ENCODE data around the gene SMOC1. TPM values are rescaled to one million over a fixed set of nuclear protein-coding genes. Genes with fewer than 3 reads are reported as not detected.

Gene SMOC1
- total and polyA plus RNA-seq, 9 donors = 2.1 to 5.9 (median 4.5) TPM

DNA sequence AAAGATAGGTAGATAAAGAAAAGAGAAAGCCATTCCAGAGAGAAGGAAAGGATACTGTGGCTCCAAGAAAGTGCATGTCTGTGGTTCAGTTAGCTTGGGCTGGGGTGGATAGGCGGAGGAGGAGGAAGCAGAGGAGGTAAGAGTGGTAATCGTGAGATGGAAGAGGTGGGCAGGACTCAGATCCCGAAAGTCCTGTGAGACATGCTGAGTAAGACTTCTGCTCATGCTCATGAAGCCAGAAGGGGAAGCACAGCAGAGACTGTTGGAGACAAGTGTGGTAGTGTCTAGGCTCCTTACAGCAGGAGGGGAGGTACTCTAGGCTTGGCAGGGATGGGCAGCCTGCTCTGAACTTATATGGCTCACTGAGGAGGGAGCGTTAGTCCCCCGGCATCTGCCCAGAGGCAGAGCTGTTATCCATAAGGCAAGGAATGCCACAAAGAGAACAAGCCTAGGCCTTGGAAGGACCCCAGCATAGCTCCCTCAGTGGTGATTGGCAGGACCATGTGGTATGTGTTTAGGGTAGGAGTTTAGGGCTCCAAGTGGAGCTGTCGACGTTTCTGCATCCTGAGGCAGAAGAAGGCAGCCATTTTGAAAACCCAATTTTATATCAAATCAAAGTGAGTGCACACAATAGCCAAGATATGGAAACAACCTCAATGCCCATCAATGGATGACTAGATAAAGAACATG is 135.3 kb downstream of the SMOC1 start:
- 76% methylated on average over 5 of the region's 7 CpGs for WGBS (ENCODE audit: insufficient coverage)
- no peaks in the 10 kb centered on the region for H3K9me3 ChIP-seq (replicated peaks; ENCODE audit: control insufficient read depth, low read depth, low read length)
- H3K4me3 ChIP-seq (ENCODE audit: low read length) = no peak overlapping the region
- H3K27ac ChIP-seq (ENCODE audit: low read length) = no peak overlapping the region
- no peaks in the 10 kb centered on the region for H3K27me3 ChIP-seq (ENCODE audit: control insufficient read depth, insufficient read depth, low read length)
- no peaks in the 10 kb centered on the region for H3K36me3 ChIP-seq (ENCODE audit: control insufficient read depth, insufficient read depth, low read length)
- peaks cover 7% of the 10 kb centered on the region for H3K4me1 ChIP-seq (ENCODE audit: control insufficient read depth, insufficient read depth, low read length)
- peak; percentile 20 for DNase-seq

- Histone ChIP-seq H3K4me1 (ENCODE audit: control insufficient read depth, insufficient read depth, low read length) (peaks cover 13% of the 10 kb centered on the region), H3K9me3 (replicated peaks; ENCODE audit: control insufficient read depth, low read depth, low read length) (no peaks in the 10 kb centered on the region), H3K36me3 (ENCODE audit: control insufficient read depth, insufficient read depth, low read length) (no peaks in the 10 kb centered on the region), H3K27me3 (ENCODE audit: control insufficient read depth, insufficient read depth, low read length) (no peaks in the 10 kb centered on the region), H3K27ac (ENCODE audit: low read length) (no peak overlapping the region), H3K4me3 (ENCODE audit: low read length) (no peak overlapping the region)
- no peak for DNase-seq
- 73% methylated on average over 2 of the region's 2 CpGs for WGBS (ENCODE audit: insufficient coverage)
Observed at GRCh38 chr14:70018230-70018629, 139.0 kb downstream of the SMOC1 start.

DNA sequence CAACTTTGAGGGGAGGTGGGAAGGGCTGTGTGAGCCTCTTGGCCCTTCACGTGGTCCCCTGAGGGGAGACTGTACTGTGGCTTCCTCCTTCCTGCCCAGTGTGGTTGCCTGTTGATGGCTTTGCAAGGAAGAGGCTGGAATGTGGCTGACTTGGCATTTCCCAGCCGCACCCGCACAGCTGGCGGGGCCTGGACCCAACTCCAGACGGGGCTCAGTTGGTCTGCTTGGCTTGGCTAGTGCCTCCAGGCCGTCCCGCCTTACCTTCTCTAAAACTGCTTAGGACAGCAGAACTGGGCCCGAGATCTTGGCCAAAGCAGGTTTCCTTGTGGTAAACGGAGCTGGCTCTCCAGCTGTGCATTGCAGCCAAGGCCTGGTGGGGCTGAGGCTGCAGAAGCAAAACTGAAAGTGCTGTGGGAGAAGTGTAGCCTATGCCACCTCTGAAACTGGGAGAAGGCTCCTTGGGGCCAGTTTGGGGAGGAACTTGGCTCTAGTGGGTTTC is 139.5 kb downstream of the SMOC1 start:
- WGBS (ENCODE audit: insufficient coverage) = 53% methylated on average over 9 of the region's 9 CpGs
- H3K4me3 ChIP-seq (ENCODE audit: low read length) = no peak overlapping the region
- DNase-seq = peak; percentile 57
- H3K9me3 ChIP-seq (replicated peaks; ENCODE audit: control insufficient read depth, low read depth, low read length) = no peaks in the 10 kb centered on the region
- H3K27me3 ChIP-seq (ENCODE audit: control insufficient read depth, insufficient read depth, low read length) = no peaks in the 10 kb centered on the region
- H3K27ac ChIP-seq (ENCODE audit: low read length) = no peak overlapping the region
- peaks cover 13% of the 10 kb centered on the region for H3K4me1 ChIP-seq (ENCODE audit: control insufficient read depth, insufficient read depth, low read length)
- H3K36me3 ChIP-seq (ENCODE audit: control insufficient read depth, insufficient read depth, low read length) = no peaks in the 10 kb centered on the region

- H3K36me3 ChIP-seq (ENCODE audit: control insufficient read depth, insufficient read depth, low read length) = no peaks in the 10 kb centered on the region
- H3K9me3 ChIP-seq (replicated peaks; ENCODE audit: control insufficient read depth, low read depth, low read length) = no peaks in the 10 kb centered on the region
- H3K27ac ChIP-seq (ENCODE audit: low read length) = no peak overlapping the region
- no peak for DNase-seq
- H3K4me3 ChIP-seq (ENCODE audit: low read length) = no peak overlapping the region
- no peaks in the 10 kb centered on the region for H3K27me3 ChIP-seq (ENCODE audit: control insufficient read depth, insufficient read depth, low read length)
- peaks cover 13% of the 10 kb centered on the region for H3K4me1 ChIP-seq (ENCODE audit: control insufficient read depth, insufficient read depth, low read length)
Observed at GRCh38 chr14:70019695-70020094, 140.5 kb downstream of the SMOC1 start.

GRCh38 chr14:70020352-70021170 is 141.3 kb downstream of the SMOC1 start:
- peaks cover 13% of the 10 kb centered on the region for H3K4me1 ChIP-seq (ENCODE audit: control insufficient read depth, insufficient read depth, low read length)
- DNase-seq = peak; percentile 16
- no peaks in the 10 kb centered on the region for H3K27me3 ChIP-seq (ENCODE audit: control insufficient read depth, insufficient read depth, low read length)
- H3K4me3 ChIP-seq (ENCODE audit: low read length) = no peak overlapping the region
- no peaks in the 10 kb centered on the region for H3K36me3 ChIP-seq (ENCODE audit: control insufficient read depth, insufficient read depth, low read length)
- no peak overlapping the region for H3K27ac ChIP-seq (ENCODE audit: low read length)
- 57% methylated on average over 7 of the region's 8 CpGs for WGBS (ENCODE audit: insufficient coverage)
- no peaks in the 10 kb centered on the region for H3K9me3 ChIP-seq (replicated peaks; ENCODE audit: control insufficient read depth, low read depth, low read length)

GRCh38 chr14:70021548-70022220 is 142.5 kb downstream of the SMOC1 start:
- no peak for DNase-seq
- Histone ChIP-seq H3K27me3 (ENCODE audit: control insufficient read depth, insufficient read depth, low read length) (no peaks in the 10 kb centered on the region), H3K27ac (ENCODE audit: low read length) (no peak overlapping the region), H3K36me3 (ENCODE audit: control insufficient read depth, insufficient read depth, low read length) (no peaks in the 10 kb centered on the region), H3K4me3 (ENCODE audit: low read length) (no peak overlapping the region), H3K9me3 (replicated peaks; ENCODE audit: control insufficient read depth, low read depth, low read length) (no peaks in the 10 kb centered on the region), H3K4me1 (ENCODE audit: control insufficient read depth, insufficient read depth, low read length) (peaks cover 13% of the 10 kb centered on the region)
- WGBS (ENCODE audit: insufficient coverage) = 79% methylated on average over 3 of the region's 8 CpGs

GRCh38 chr14:70022771-70023445 is 143.7 kb downstream of the SMOC1 start:
- H3K4me1 ChIP-seq (ENCODE audit: control insufficient read depth, insufficient read depth, low read length) = peaks cover 13% of the 10 kb centered on the region
- H3K27ac ChIP-seq (ENCODE audit: low read length) = no peak overlapping the region
- H3K9me3 ChIP-seq (replicated peaks; ENCODE audit: control insufficient read depth, low read depth, low read length) = no peaks in the 10 kb centered on the region
- no peaks in the 10 kb centered on the region for H3K27me3 ChIP-seq (ENCODE audit: control insufficient read depth, insufficient read depth, low read length)
- no peak overlapping the region for H3K4me3 ChIP-seq (ENCODE audit: low read length)
- no peaks in the 10 kb centered on the region for H3K36me3 ChIP-seq (ENCODE audit: control insufficient read depth, insufficient read depth, low read length)
- DNase-seq = no peak
- WGBS (ENCODE audit: insufficient coverage) = 90% methylated on average over 7 of the region's 15 CpGs

DNA sequence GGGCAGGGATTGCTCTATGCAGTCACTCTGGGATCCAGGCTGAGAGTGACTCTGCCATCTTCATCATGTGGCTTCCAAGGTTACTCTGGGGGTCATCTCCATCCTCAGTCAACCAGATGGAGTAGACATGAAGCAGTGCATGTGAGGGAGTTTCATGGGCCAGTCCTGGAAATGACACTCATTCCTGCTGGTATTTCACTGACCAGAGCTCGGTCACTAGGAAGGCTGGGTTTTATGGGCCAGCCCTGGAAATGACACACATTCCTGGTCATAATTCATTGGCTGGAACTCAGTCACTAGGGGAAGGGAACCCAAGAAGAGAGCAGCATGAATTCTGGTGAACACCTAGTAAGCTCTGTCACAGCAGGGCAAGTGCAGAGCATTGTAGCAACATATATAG is 144.7 kb downstream of the SMOC1 start:
- Histone ChIP-seq H3K4me3 (ENCODE audit: low read length) (no peak overlapping the region), H3K9me3 (replicated peaks; ENCODE audit: control insufficient read depth, low read depth, low read length) (no peaks in the 10 kb centered on the region), H3K36me3 (ENCODE audit: control insufficient read depth, insufficient read depth, low read length) (no peaks in the 10 kb centered on the region), H3K4me1 (ENCODE audit: control insufficient read depth, insufficient read depth, low read length) (peaks cover 8% of the 10 kb centered on the region), H3K27ac (ENCODE audit: low read length) (no peak overlapping the region), H3K27me3 (ENCODE audit: control insufficient read depth, insufficient read depth, low read length) (no peaks in the 10 kb centered on the region)
- DNase-seq = no peak
- WGBS (ENCODE audit: insufficient coverage) = 0% methylated on average over 1 of the region's 1 CpG

DNA sequence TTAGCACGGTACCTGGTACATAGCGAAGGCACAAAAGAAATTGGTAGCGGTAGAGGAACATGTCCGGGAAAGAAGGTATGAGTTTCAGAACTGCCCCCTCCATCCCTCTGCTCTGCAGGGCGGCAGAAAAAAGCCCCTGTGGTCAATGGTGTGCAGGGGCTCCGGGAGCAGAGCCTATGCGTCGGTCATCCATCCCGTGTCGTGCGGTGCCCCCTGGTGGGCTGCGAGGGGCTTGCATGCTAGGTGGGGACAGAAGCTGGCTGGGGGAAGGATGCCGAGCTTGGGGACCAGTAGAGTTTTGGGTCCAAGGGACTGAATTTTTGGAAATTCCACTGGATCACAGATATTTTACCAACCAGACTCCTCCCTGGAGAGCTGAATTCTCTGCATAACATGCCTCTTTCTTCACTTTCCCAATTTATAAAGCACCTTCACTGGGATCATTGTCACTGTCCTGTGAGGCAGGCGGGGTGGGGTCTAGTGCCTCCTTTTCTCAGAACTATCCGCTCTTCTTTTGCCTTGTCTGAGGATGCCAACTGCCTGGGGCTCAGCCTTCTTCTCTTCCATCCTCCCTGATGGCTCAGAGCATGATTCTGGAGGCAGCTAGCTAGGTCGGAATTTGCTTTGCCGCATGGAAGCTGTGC is 148.7 kb downstream of the SMOC1 start:
- WGBS (ENCODE audit: insufficient coverage) = 23% methylated on average over 12 of the region's 17 CpGs
- H3K27ac ChIP-seq (ENCODE audit: low read length) = no peak overlapping the region
- peak; percentile 65 for DNase-seq

More for the DNA sequence above, 148.7 kb downstream of the SMOC1 start:
- Histone ChIP-seq H3K4me1 (ENCODE audit: control insufficient read depth, insufficient read depth, low read length) (no peaks in the 10 kb centered on the region), H3K9me3 (replicated peaks; ENCODE audit: control insufficient read depth, low read depth, low read length) (no peaks in the 10 kb centered on the region), H3K27me3 (ENCODE audit: control insufficient read depth, insufficient read depth, low read length) (no peaks in the 10 kb centered on the region), H3K36me3 (ENCODE audit: control insufficient read depth, insufficient read depth, low read length) (no peaks in the 10 kb centered on the region), H3K4me3 (ENCODE audit: low read length) (no peak overlapping the region)

All from muscle of leg (tissue), 11 donors.